DND-41 (cell line): ENCODE results near the gene BPIFB1.

Source experiments
- CTCF ChIP-seq: IDR thresholded peaks from 2 replicates; pipeline ENCODE4 v1.5.1; 2012; ENCODE audit warnings: borderline replicate concordance, low read length, moderate library complexity, mild to moderate bottlenecking; ENCODE audit not compliant: poor library complexity, severe bottlenecking; ENCODE audit errors: extremely low read depth
- EZH2 ChIP-seq: IDR thresholded peaks from 3 replicates; pipeline ENCODE4 v1.6.1; 2012; ENCODE audit warnings: borderline replicate concordance, low read depth, mild to moderate bottlenecking, moderate library complexity, low read length, inconsistent platforms; ENCODE audit not compliant: severe bottlenecking

DNA sequence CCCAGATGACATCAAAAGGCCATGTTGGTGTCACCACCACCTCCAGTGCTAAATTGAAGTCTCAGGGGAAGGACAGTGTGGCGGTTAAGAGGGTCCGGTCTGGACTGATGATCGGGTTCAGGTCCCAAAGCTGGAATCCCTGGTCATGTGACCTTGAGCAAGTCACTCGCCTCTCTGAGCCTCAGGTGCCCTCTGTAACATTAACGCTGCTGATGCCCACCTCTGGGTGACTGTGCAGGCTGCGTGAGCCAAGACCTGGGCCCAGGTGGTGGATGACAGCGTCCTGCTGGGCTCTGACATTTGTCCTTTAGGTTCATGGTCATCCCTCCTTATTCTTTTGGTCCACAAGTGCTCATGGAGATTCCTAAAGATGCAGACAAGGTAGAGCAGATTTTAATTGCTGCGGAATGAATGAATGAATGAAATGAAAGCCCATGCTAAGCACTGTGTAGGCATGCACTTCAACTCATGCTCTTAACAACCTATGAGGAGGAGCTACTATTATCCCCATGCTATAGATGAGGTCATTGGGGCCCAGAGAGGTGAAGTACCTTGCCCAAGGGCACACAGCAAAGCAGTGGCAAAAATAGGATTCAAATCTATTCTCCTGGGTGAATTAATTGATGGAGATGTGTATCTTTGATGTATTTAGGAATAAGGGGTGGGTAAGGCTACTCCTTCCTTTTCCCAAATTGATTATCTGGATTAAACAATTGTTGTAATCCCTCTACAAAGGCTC, 649 bp upstream of the BPIFB1 start:
- TF ChIP-seq CTCF (no peak), EZH2 (no peak)
